H9 (cell line): ENCODE data around the gene BAG5. TPM values are rescaled to one million over a fixed set of nuclear protein-coding genes. Genes with fewer than 3 reads are reported as not detected.

Source experiments
- DNase-seq: peaks from one replicate; pipeline ENCODE4 v3.0.0-alpha.2; 2017
- H2AFZ ChIP-seq: one replicate; pipeline ENCODE4 v1.6.1; 2013; ENCODE audit warnings: mild to moderate bottlenecking, low read length, control low read depth, moderate library complexity
- H2AK5ac ChIP-seq: 2 replicates; pipeline ENCODE4 v1.6.1; 2013; ENCODE audit warnings: low read length, control low read depth, mixed read lengths; ENCODE audit not compliant: insufficient read length
- H2BK120ac ChIP-seq: one replicate; pipeline ENCODE4 v1.6.1; 2013; ENCODE audit warnings: low read depth, mild to moderate bottlenecking, low read length, control low read depth, inconsistent platforms; ENCODE audit not compliant: poor library complexity, severe bottlenecking
- H2BK12ac ChIP-seq: 2 replicates; pipeline ENCODE4 v1.6.1; 2013; ENCODE audit warnings: low read length, control low read depth, mixed read lengths, low read depth; ENCODE audit not compliant: insufficient read length
- H2BK15ac ChIP-seq: 2 replicates; pipeline ENCODE4 v1.6.1; 2013; ENCODE audit warnings: low read depth, low read length, control low read depth
- H2BK20ac ChIP-seq: one replicate; pipeline ENCODE4 v1.6.1; 2013; ENCODE audit warnings: low read depth, mild to moderate bottlenecking, low read length, control low read depth, inconsistent platforms; ENCODE audit not compliant: poor library complexity, severe bottlenecking
- H2BK5ac ChIP-seq: 2 replicates; pipeline ENCODE4 v1.6.1; 2013; ENCODE audit warnings: low read length, control low read depth, mixed read lengths; ENCODE audit not compliant: insufficient read length
- H3K14ac ChIP-seq: 2 replicates; pipeline ENCODE4 v1.6.1; 2013; ENCODE audit warnings: low read length, control low read depth; ENCODE audit not compliant: insufficient read depth
- H3K18ac ChIP-seq: 2 replicates; pipeline ENCODE4 v1.6.1; 2013; ENCODE audit warnings: low read depth, mild to moderate bottlenecking, mixed read lengths, low read length, control low read depth; ENCODE audit not compliant: insufficient read length
- H3K23ac ChIP-seq: 2 replicates; pipeline ENCODE4 v1.6.1; 2013; ENCODE audit warnings: low read length, control low read depth, mixed read lengths, low read depth; ENCODE audit not compliant: insufficient read length
- H3K23me2 ChIP-seq: 2 replicates; pipeline ENCODE4 v1.6.1; 2013; ENCODE audit warnings: low read depth, mild to moderate bottlenecking, mixed read lengths, low read length, control low read depth; ENCODE audit not compliant: insufficient read length, poor library complexity, severe bottlenecking
- H3K27ac ChIP-seq: 2 replicates; pipeline ENCODE4 v1.5.1; 2013; ENCODE audit warnings: low read length, control low read depth, mixed read lengths, low read depth; ENCODE audit not compliant: insufficient read length
- H3K27me3 ChIP-seq: 2 replicates; pipeline ENCODE4 v1.6.1; 2013; ENCODE audit warnings: low read length, control low read depth, inconsistent platforms; ENCODE audit not compliant: insufficient read depth
- H3K4ac ChIP-seq: 2 replicates; pipeline ENCODE4 v1.6.1; 2013; ENCODE audit warnings: low read depth, mild to moderate bottlenecking, control low read depth, inconsistent platforms, low read length, moderate library complexity
- H3K4me1 ChIP-seq: 2 replicates; pipeline ENCODE4 v1.6.1; 2013; ENCODE audit warnings: low read length, control low read depth, inconsistent platforms; ENCODE audit not compliant: insufficient read depth
- H3K4me2 ChIP-seq: 2 replicates; pipeline ENCODE4 v1.6.1; 2013; ENCODE audit warnings: low read length, control low read depth, mixed read lengths; ENCODE audit not compliant: insufficient read length, insufficient read depth
- H3K56ac ChIP-seq: 2 replicates; pipeline ENCODE4 v1.6.1; 2013; ENCODE audit warnings: low read depth, mild to moderate bottlenecking, mixed read lengths, low read length, control low read depth; ENCODE audit not compliant: insufficient read length
- H3K79me1 ChIP-seq: 2 replicates; pipeline ENCODE4 v1.6.1; 2013; ENCODE audit warnings: low read depth, mild to moderate bottlenecking, moderate library complexity, low read length, control low read depth, inconsistent platforms; ENCODE audit not compliant: insufficient read depth, poor library complexity, severe bottlenecking
- H3K79me2 ChIP-seq: 2 replicates; pipeline ENCODE4 v1.6.1; 2013; ENCODE audit warnings: low read length, control low read depth, inconsistent platforms; ENCODE audit not compliant: insufficient read depth
- H3K9ac ChIP-seq: 2 replicates; pipeline ENCODE4 v1.6.1; 2013; ENCODE audit warnings: low read length, control low read depth, mixed read lengths; ENCODE audit not compliant: insufficient read length; ENCODE audit errors: extremely low read depth
- H3K9me3 ChIP-seq: one replicate; pipeline ENCODE4 v1.6.1; 2013; ENCODE audit warnings: low read depth, low read length, inconsistent platforms; ENCODE audit not compliant: control insufficient read depth
- H3T11ph ChIP-seq: one replicate; pipeline ENCODE4 v1.6.1; 2013; ENCODE audit warnings: mild to moderate bottlenecking, low read length, control low read depth, inconsistent platforms
- H4K20me1 ChIP-seq: one replicate; pipeline ENCODE4 v1.6.1; 2013; ENCODE audit not compliant: control insufficient read depth, insufficient read length, insufficient read depth
- H4K5ac ChIP-seq: 2 replicates; pipeline ENCODE4 v1.6.1; 2013; ENCODE audit warnings: low read depth, mild to moderate bottlenecking, mixed read lengths, low read length, control low read depth; ENCODE audit not compliant: insufficient read length
- H4K8ac ChIP-seq: replicated peaks from 2 replicates; pipeline ENCODE4 v1.6.1; 2013; ENCODE audit warnings: low read length, control low read depth, mixed read lengths, low read depth; ENCODE audit not compliant: insufficient read length
- H4K91ac ChIP-seq: 2 replicates; pipeline ENCODE4 v1.6.1; 2013; ENCODE audit warnings: low read depth, mild to moderate bottlenecking, moderate library complexity, mixed read lengths, low read length, control low read depth; ENCODE audit not compliant: insufficient read length
- H3K27ac Mint-ChIP-seq, 3 experiments: 2 replicates in 2 of 3; 3 replicates in 1 of 3; pipeline ENCODE4 v1.8.0; 2020 to 2021; ENCODE audit warnings: mixed read lengths in 3 of 3, mild to moderate bottlenecking in 1 of 3, moderate library complexity in 1 of 3
- H3K27me3 Mint-ChIP-seq: 2 replicates; pipeline ENCODE4 v1.8.0; 2021; ENCODE audit warnings: low read depth, mild to moderate bottlenecking, moderate library complexity, mixed read lengths
- H3K36me3 Mint-ChIP-seq, 3 experiments: 2 replicates in 2 of 3; 3 replicates in 1 of 3; pipeline ENCODE4 v1.8.0; 2020 to 2021; ENCODE audit warnings: low read depth in 3 of 3, mixed read lengths in 3 of 3; ENCODE audit not compliant: insufficient read depth in 1 of 3
- H3K4me1 Mint-ChIP-seq, 2 experiments: 2 replicates each; pipeline ENCODE4 v1.8.0; 2020; ENCODE audit warnings: mixed read lengths in 2 of 2
- H3K4me3 Mint-ChIP-seq, 2 experiments: 2 replicates in 1 of 2; 3 replicates in 1 of 2; pipeline ENCODE4 v1.8.0; 2020 to 2021; ENCODE audit warnings: mild to moderate bottlenecking in 2 of 2, mixed read lengths in 2 of 2, moderate library complexity in 1 of 2
- H3K9me3 Mint-ChIP-seq, 2 experiments: 2 replicates in 1 of 2; 3 replicates in 1 of 2; pipeline ENCODE4 v1.8.0; 2020; ENCODE audit warnings: mild to moderate bottlenecking in 2 of 2, mixed read lengths in 2 of 2, moderate library complexity in 1 of 2
- WGBS: extraction: QIAGEN DNeasy Blood & Tissue Kit; methylation state at CpG from one replicate; pipeline ENCODE4 v1.1.7; 2013; ENCODE audit warnings: missing lambda C conversion rate, low lambda C conversion rate, mixed read lengths; ENCODE audit not compliant: insufficient read length; ENCODE audit errors: extremely low coverage; 5-methylcytosine and 5-hydroxymethylcytosine counted together
- total RNA-seq: library from RNA; stranded (reverse); gene quantifications from 2 replicates; pipeline ENCODE4 v1.2.1, GENCODE V29; 2021
- TF ChIP-seq, protein P1 (sequence below): fragments of 200-600 bp; sonication (generic); conservative IDR thresholded peaks from 3 replicates; pipeline ENCODE4 v1.8.0; 2021; ENCODE audit warnings: antibody characterized with exemption, mild to moderate bottlenecking

The BAG5 gene
- total RNA-seq, 1 experiment from 2014 or later = 38.0 TPM

DNA sequence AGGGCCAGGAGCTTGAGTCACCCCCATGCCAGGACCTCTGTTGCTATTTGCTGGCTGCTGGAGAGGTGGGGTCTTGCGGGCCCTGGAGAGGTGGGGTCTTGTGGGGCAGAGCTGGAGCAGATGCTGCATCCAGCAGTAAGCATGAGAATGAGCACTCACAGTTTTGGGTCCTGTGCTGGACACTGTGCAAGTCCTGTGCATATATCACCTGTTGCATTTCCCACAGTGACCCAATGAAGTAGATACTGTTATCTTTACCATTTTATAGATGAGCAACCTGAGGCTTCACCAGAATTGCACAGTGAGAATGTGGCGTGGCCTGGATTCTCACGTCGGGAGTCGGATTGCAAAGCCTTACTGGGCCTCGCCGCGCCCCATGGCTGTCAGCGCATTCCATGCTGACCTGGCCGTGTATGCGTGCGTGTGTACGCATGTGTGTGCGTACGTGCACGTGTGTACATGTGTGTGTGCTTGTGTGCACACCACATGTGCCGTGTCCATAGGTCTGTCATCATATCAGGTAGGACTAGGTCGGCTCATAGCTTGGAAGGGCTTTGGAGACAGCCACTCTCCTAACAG, 12.3 kb upstream of the BAG5 start:
- no peak overlapping the region for H3K9ac ChIP-seq
- H3K36me3 Mint-ChIP-seq = peaks cover 16 to 54% (median 38%) of the 10 kb centered on the region in 3 experiments

More for the DNA sequence above, 12.3 kb upstream of the BAG5 start:
- Histone ChIP-seq H2BK15ac (no peak overlapping the region; the same call in 1 of the 2 replicates), H3K18ac (no peak overlapping the region), H2BK5ac (no peak overlapping the region), H3K9me3 (no peaks in the 10 kb centered on the region), H4K91ac (no peak overlapping the region), H3K4me2 (no peak overlapping the region), H2AFZ (no peak overlapping the region), H3K23ac (no peak overlapping the region), H4K20me1 (no peaks in the 10 kb centered on the region), H2BK120ac (no peak overlapping the region), H4K8ac (no peak overlapping the region), H3K79me1 (no peaks in the 10 kb centered on the region), H2BK12ac (no peak overlapping the region), H3K23me2 (no peaks in the 10 kb centered on the region), H3K14ac (no peak overlapping the region), H2BK20ac (no peak overlapping the region), H3K27ac (no peak overlapping the region), H4K5ac (no peak overlapping the region), H2AK5ac (no peak overlapping the region), H3K4ac (no peak overlapping the region), H3K56ac (no peak overlapping the region), H3T11ph (no peak overlapping the region), H3K79me2 (no peaks in the 10 kb centered on the region), H3K4me1 (no peaks in the 10 kb centered on the region), H3K27me3 (no peaks in the 10 kb centered on the region)
- Mint-ChIP-seq H3K4me3 (no peak overlapping the region), H3K27me3 (no peaks in the 10 kb centered on the region; the same call in 1 of the 2 replicates), H3K27ac (no peak overlapping the region; a peak in 2 of 7 replicates), H3K4me1 (peaks cover 7 to 8% of the 10 kb centered on the region in 2 experiments), H3K9me3 (no peaks in the 10 kb centered on the region)
- DNase-seq = no peak
- TF ChIP-seq, protein P1, sequence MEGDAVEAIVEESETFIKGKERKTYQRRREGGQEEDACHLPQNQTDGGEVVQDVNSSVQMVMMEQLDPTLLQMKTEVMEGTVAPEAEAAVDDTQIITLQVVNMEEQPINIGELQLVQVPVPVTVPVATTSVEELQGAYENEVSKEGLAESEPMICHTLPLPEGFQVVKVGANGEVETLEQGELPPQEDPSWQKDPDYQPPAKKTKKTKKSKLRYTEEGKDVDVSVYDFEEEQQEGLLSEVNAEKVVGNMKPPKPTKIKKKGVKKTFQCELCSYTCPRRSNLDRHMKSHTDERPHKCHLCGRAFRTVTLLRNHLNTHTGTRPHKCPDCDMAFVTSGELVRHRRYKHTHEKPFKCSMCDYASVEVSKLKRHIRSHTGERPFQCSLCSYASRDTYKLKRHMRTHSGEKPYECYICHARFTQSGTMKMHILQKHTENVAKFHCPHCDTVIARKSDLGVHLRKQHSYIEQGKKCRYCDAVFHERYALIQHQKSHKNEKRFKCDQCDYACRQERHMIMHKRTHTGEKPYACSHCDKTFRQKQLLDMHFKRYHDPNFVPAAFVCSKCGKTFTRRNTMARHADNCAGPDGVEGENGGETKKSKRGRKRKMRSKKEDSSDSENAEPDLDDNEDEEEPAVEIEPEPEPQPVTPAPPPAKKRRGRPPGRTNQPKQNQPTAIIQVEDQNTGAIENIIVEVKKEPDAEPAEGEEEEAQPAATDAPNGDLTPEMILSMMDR = no peak
- no CpG with 5 or more reads among the region's 18 CpGs for WGBS
